Stimulated activated CD4-positive, alpha-beta T cell treated with anti-CD3 and anti-CD28 coated beads, TNF-alpha, amount 100 ng/mL, for 48 hours (primary cell): ENCODE measurements around the gene BLOC1S3.

Experiments used
- DNase-seq, 3 donors: peaks; one replicate each; pipeline ENCODE4 v3.0.0-alpha.2; 2020; ENCODE audit warnings: low read depth in 3 of 3

Gene BLOC1S3

DNA sequence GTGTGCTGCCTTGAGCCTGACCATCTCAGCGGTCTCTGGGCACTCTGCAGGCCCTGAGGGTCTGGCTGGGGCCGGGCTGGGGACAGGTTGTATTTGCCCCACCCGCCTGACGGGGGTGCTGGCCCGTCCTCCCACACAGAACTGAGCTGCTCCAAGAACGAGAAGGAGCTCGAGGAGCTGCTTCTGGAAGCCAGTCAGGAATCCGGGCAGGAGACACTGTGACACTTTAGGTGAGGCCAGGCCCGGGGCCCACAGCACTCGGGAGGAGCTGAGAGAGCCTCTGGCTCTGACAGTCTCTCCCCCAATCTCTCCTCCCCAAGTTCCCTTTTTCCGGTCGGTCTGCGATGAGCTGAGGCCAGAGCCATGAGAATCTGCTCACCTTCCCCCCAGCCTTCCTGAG is 32.3 kb upstream of the BLOC1S3 start:
- no peak for DNase-seq

DNA sequence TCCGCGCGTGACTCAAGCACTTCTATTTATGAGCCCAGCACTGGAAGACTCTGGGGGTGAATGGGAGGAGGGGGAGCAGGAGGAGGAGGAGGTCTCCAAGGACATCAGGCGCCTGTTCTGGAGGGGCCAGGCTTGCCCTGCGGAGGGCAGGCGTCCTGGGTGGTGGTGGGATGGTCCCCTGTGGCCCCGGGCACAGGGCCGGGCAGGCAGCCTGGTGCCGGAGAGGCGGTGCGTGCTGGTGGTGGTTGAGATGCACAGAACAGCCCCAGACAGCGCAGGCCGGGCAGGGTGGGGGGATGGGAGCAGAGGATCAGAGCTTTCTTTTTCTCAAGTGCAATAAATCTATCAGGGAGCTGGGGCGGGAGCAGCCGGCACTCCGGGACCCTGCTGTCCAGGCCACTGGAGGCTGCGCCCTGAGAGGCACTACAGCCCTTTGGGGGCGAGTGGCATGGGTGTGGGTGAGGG is 31.8 kb upstream of the BLOC1S3 start:
- no peak for DNase-seq

DNA sequence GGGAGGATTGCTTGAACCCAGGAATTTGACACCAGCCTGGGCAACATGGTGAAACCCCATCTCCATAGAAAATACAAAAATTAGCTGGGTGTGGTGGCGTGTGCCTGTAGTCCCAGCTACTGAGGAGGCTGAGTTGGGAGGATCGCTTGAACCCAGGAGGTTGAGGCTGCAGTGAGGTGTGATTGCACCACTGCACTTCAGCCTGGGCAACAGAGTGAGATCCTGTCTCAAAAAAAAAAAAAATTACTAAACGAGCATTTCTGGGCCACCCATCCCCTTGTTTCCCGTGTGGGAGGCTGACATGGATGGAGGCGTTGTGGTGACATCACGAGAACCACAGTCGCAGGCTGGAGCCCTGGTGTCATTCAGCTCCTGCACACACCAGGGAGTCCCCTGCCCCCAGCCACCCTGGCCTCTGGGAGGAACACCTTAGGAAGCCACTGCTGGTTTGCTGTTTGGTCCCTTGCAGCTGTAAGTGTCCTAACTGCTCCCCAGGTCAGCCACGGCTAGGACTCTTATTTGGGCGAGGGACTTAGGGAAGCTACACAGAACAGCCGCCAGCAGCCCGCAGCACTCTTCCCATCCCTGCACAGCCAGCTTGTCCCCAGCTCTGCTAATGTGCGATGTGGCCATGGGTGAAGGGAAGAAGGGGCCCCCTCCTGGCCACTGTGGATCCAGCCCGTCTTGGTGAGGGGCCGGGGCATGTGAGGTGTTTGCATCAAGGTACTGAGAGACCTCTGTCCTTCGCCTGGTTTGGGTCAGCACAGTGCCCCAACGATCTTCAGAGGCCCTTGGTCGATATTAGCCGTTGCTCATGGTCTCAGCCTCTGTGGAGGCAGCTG is 30.5 kb upstream of the BLOC1S3 start:
- DNase-seq: no peak

DNA sequence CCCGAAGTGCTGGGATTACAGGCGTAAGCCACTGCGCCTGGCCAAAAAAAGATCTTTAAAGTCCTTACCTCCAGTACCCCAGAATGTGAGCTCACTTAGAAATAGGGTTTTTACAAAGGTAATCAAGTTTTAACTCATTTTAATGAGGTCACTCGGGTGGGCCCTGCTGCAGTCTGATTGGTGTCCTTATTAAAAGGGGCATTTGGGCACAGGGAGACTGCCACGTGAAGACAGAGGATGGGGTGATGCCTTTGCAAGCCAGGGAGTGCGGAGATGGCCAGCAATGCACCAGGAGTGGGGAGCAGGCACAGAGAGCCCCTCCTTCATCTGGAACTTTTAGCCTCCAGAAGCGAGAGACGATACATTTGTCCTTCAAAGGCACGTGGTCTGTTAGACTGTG is 29.5 kb upstream of the BLOC1S3 start:
- DNase-seq: no peak

DNA sequence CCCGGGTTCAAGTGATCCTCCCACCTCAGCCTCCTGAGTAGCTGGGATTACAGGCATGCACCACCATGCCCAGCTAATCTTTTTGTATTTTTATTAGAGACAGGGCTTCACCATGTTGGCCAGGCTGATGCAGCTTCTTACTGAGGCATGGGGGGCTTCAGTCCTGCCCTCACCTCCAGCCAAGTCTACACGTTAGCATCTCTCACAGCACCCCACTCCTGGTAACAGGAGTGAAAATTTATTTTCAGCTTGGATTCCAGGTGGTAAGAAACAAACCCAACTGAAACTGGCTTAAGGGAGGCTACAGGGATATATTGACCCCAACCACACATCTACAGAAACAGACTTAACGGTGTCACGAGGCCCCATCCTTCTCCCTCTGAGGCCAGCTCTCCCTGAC is 28.4 kb upstream of the BLOC1S3 start:
- DNase-seq: no peak

DNA sequence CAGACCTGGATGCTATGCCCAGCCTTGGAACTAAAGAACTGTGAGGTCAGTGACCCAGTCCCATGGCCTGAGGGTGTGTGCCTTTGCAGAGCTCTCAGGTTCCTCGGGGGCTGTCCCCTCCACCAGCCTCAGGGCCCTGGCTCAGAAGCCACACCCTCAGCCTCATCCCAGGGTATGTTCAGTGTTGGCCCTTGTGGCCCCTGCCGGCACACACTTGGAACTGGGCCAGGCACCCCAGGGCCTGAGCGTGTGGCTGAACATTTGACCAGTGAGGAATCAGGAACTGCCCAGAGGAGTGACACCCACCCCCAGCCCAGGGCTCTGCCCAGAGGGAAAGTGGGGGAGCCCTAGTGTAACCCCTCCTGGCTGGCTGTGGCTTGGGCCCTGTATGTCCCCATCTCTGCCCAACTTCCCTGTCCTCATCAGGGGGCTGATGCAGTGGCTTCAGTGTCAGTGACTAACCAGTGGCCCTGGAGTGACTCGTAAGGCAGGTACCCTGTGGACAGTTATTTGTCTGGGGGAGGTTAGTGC is 27.8 kb upstream of the BLOC1S3 start:
- DNase-seq: no peak

DNA sequence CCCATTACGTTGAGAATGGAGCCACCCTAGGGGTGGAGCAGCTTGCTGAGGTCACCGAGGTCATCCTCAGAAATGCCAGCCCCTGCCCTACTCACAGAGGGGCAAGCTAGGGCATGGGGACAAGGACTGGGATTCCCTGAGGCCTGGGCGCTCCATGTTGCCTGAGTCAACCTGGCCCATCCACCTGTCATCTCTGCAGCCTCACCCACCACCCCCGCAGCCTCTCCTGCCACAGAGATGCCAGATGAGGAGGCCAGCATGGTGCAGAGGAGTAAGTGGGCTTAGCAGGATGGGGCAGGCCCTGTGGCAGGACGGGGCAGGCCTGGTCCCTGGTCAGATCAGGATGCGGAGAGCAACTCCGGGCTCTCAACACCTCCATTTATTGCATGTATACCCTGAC is 27.3 kb upstream of the BLOC1S3 start:
- DNase-seq: no peak

DNA sequence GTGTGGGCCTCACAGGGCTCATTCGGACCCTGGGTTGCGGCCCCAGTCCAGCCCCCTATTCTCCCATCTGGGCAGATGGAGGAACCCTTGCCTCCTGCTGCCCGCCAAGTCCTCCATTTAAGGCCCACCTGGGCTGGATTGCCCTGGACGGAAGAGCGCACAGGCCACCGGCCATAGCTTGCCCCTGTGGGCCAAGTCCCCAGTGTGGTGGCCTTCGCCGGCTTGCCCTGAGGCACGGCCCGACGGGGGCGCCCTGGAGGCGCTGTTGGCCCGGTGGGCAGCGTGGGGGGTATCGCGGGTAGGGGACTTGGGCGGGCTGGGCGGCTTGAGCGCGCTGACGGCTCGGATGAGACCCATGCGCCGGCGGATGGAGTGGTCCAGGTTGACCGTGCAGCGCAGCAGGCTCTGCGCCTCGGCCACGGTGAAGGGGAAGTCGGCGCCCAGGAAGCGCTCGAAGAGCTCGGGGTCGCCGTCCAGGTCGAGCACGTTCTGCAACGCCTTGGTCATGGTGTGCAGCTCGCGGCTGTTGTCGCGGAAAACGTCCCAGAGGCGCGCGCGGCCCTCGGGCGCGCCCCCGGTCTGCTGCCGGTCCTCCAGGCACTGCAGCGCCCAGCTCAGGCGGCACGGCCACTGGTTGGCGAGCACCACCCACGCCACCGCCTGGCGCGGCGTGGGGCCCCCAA is 26.6 kb upstream of the BLOC1S3 start:
- DNase-seq: no peak

DNA sequence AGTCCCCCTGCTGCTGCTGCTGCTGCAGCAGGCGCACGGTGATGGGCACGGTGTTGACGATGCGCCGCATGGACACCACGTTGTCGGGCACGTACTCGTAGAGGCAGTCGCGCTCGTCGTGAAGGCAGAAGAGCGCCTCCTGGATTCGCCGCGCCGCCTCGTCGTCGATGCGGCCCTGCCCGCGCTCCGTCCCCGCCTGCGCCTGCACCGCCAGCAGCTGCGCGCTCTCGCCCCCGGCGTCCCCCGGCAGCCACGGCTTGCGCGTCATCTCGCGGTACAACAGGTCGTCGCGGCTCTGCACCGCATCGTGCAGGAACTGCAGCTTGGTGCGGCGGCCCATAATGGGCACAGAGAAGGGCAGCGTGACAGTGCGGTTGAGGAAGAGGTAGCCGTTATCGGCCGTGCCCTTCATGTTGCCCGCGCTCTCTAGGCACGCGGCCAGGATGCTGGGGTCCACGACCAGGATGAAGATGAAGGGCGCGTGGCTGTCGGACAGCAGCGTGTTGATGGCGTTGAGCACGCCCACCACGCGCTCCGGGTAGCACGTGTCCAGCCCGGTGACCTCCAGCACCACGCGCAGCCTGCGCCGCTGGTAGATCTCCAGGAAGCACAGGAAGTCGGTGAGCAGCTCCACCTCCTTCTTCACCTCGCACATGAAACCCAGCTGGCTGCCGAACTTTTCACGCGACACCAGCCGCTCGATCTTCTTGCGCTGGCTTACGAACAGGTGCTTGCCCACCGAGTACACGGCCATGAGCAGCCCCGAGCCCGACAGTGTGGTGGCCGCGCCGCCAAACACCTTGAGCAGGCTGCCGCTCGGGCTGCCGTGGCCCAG is 25.9 kb upstream of the BLOC1S3 start:
- peak in 2 of 3 donors; percentile 5 to 40 for DNase-seq

DNA sequence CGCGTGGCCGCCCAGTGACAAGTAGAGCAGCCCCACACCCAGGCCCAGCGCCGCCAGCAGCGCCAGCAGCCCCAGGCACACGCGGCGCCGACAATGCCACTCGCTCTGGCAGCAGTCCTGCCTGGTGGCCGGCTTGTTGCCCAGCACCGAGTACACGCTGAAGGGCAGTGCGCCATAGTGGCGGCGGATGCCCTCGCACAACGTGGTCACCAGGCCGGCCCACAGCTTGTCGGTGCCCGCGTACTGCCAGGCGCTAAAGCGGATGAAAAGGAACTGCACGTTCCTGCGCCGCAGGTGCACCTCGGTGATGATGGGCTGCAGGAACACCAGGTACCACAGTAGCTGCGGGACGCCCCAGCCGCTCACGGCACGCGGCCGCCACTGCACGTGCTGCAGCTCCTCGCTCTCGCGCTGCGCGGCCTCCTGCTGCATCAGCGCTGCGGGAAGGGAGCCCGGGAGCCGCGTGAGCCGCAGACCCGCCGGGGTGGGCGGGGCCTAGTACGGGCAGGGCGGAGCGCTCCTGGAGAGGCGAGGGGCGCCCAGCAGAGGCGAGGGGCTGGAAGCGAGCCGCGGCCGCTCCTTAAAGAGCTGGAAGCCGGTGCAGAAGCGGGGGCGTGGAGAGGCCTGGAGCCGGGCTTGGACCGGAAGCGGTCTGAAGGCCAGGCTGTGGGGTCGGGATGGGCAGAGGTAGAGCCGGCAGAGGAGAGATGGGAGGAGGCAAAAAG is 25.1 kb upstream of the BLOC1S3 start:
- DNase-seq: no peak

DNA sequence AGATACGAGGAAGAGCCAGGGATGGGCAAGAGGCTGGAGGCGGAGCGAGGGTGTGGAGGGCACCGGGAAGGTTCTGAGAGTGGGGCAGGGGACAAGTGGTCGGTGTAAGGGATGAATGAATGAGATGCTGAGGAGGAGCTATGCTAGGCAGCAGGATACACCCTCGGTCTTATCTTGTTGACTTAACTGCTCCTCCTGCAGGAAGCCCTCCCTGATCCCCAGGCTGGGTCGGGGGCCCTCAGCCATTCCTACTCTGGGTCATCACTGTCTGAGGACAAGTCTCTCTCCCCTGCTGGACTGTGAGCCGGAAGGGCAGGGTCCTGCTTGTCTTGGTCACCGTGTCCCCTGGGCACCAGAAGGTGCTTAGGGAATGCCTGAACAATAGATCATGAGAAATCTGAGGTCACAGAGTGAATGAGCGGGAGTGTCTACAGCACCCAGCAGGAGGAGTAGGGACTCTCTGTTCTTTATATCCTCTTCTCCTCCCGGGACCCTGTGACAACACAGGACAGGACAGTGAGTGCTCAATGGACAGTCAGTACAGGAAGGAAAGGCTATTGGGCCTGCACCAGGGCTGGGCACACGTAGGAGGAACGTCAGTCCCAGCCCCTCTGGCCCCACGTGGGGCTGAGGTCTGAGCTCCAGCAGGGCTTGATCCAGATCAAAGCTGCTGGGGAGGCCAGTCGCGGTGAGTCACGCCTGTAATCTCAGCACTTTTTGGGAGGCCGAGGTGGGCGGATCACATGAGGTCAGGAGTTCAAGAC is 24.3 kb upstream of the BLOC1S3 start:
- no peak for DNase-seq

DNA sequence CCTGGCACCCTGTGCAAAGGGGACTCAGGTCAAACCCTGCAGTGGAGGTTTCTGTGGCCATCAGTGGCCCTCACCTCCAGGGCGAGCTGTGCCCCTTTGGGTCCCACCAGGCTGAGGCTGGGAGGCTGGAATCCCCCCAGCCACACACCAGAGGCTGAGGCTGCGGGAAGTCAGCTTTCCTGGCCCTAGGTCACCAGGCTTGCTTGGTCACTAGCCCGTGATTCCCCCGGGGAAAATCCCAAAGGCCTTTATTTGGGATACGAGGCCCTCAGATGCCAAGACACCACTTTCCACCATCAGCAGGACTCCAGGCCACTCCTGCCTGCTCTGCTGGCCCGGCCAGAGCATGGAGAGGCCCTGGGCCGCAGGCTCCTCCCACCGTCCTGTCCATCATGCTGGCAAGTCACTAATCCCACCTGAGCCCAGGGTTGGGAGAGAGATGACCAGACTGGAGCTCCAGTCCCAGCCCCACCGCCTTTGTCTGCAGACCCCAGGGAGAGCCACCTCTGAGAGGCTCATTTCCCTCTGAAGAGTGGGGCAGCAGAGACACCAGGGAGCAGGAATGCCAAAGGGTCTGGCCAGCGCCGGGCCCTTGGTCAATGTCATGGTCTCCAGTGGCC is 22.5 kb upstream of the BLOC1S3 start:
- no peak for DNase-seq

DNA sequence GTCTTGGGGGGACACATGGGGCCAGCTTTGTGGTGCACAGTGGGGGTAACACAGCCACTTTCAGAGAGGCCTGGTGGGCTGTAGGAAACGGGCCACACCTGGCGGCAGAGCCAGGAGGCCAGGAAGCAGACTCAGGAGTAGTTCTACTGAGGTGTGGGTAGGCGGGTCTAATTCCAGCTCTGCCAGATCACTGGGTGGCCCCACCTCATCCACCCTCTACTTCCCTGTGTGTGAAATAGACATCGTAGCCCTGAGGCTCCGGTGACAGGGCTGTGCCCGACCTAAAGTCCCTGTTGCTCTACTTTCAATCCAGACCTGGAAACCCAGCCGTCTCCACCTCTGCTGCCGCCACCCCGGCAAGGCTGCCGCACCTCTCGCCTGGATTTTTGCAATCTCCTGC is 21.8 kb upstream of the BLOC1S3 start:
- no peak for DNase-seq

DNA sequence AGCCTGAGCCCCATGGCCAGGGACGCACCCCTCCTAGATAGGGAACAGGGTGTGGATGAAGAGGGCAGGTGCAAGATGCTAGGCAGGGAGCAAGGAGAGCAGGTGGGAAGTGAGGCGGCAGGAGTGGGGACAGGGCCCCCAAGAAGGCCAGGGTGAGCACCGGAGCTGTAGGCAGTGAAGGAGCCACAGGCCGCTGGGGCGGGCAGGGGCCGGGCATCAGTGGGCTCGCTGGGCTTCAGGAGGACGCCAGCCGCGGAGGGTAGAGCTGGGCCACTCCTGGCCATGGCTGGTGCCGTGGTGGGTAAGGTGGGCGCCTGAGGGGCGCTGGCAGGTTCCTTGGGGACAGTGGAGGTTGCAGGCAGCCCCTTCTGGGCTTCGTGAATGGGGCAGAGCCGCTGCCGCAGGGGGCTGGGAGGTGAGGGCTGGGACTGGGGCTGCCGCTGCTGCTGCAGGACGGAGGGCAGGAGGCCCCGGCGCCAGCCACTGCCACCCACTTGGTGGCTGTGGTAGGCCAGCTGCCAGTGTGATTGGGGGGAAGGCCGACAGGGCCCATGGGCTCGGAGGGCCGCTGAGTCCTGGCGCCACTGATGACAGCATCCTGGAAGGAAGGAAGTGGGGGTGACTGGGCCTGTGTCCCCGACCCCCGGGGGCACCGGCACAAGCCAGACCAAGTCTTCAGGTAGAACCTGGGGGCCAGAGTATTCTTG is 19.9 kb upstream of the BLOC1S3 start:
- DNase-seq: no peak

DNA sequence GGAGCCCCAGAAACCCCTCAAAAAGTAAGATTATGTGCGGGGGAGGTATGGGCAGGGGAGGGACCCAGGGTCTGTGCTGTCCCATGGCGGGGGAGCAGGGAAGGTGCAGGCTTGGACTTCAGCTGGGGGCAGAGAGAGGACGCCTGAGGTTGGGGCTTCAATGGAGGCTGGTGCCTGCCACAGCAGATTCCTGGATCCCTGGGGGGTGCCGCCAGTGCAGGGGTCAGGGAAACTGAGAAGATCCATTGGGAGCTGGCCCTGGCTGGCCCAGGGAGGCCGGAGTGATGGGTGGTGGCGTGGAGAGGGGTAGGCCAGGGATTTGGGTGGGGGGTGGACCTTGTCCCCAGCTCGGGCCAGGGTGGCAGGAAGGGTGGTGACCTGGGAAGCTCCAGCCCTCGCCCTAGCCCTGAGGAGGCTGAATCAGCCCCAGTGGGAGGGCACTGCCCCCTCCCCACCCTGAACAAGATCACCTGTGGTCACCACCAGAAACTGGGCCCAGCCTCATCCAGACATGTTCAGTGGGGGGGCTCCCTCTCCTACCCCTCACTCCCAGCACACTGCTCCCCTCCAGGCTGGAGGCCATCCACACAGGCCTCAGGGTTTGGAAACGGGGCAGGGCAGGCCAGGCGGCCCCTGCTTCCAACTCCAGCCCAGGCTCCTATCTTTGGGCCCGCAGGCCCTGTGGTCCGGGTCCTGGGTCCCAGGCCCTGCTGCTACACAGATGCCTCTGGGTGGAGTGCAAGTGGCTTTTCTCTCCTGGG is 19.2 kb upstream of the BLOC1S3 start:
- no peak for DNase-seq

DNA sequence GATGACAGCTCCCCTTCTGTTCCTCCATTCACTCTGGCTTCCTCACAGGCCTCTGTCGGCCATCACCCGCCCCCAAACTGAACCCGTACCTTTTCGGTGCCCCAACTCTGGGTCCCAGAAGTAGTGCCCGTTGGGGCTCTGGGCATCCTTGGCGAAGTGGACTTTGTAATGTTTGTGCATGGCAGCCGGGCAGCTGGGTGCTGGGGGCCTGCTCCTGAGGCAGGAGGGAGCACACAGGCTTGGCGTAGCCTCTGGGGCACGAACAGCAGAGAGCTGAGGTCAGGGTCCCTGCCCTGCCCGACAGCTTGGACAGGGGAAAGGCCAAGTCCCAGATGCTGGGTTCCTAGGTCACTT is 18.6 kb upstream of the BLOC1S3 start:
- DNase-seq: no peak

DNA sequence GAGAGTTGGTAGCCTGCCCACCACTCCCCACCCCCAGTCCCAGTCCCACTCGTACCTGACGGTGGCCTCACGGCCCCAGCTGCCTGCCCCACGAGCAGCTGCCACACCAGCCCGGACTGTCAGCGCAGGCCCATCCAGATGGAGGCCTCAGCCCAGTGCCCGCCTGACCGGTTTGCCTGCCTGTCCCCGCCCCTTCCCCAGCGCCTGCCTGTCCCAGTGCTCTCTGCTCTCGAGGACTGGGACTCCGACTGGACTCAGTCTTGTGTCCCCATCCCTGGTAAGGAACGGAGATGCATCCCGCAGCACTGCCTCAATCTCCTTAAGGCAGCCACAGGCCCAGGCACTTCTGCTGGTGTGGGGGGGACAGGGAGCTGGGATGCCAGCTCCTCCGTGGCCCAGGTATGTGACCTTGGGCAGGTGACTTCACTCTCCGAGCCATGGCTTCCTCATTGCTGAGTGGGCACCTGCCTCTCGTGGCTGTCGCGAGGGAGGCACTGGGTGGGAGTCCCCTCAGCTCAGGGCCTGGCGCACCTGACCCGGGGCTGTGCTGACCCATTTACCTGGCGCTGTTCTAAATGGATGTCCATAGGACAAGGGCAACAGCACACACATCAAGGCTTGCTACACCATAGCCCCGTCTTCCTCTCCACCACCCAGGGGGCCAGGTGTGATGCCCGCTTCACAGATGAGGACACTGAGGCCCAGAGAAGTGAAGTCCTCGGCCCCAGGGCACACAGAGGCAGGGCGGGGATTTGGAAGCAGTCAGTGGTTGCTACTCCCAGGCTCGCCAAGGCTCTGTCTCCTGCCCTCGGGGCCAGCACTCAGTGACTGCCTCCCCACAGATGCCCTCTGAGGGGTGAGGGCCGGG is 17.5 kb upstream of the BLOC1S3 start, which contains the start of gene NKPD1:
Gene NKPD1, minus strand, starts transcription at position 113 of the 868 bp plus-strand sequence. CDS start 832 bp downstream, outside the sequence.
- no peak for DNase-seq
